Breast epithelium (tissue), 4 donors: ENCODE data around the gene PEDS1. TPM values are rescaled to one million over a fixed set of nuclear protein-coding genes. Genes with fewer than 3 reads are reported as not detected.
"Not testable (repeated sequence)": the region's sequence is repeated elsewhere in the genome, so short reads cannot be mapped to it uniquely, and the experiment has no call there.

Experiments used
- DNase-seq, 2 donors: peaks; one replicate each; pipeline ENCODE4 v3.0.0-alpha.2; 2019; ENCODE audit warnings: low spot score in 2 of 2
- H3K27ac ChIP-seq, 2 donors: fragments of 200-600 bp; sonication (generic) in 1 of 2; one replicate each; pipeline ENCODE4 v1.5.1; 2016 to 2019; ENCODE audit warnings: mild to moderate bottlenecking in 1 of 2
- H3K27me3 ChIP-seq, 2 donors: fragments of 200-600 bp; sonication (generic) in 1 of 2; one replicate each; pipeline versions ENCODE4 v1.5.1 to v1.6.0; 2017 to 2019; ENCODE audit warnings: control low read depth in 1 of 2, mild to moderate bottlenecking in 1 of 2
- H3K36me3 ChIP-seq: fragments of 200-600 bp; one replicate; pipeline ENCODE4 v1.5.1; 2019
- H3K4me1 ChIP-seq, 2 donors: fragments of 200-600 bp; sonication (generic); one replicate each; pipeline ENCODE4 v1.5.1; 2016 to 2019; ENCODE audit warnings: control low read depth in 1 of 2
- H3K4me3 ChIP-seq, 3 donors: fragments of 200-600 bp; sonication (generic); 1 replicate in 2 of 3; 2 replicates in 1 of 3; pipeline ENCODE4 v1.5.1; 2016 to 2019; ENCODE audit warnings: mild to moderate bottlenecking in 3 of 3, moderate library complexity in 2 of 3
- H3K9me3 ChIP-seq, 2 donors: fragments of 200-600 bp; sonication (generic) in 1 of 2; one replicate each; pipeline ENCODE4 v1.5.1; 2016 to 2019; ENCODE audit warnings: control low read depth in 1 of 2
- POLR2A ChIP-seq: fragments of 450-650 bp; IDR thresholded peaks from one replicate; pipeline ENCODE4 v1.6.1; 2016; ENCODE audit warnings: antibody characterized with exemption, mild to moderate bottlenecking, moderate library complexity
- POLR2AphosphoS5 ChIP-seq, 3 donors: sonication (generic); formaldehyde crosslinking; IDR thresholded peaks; one replicate each; pipeline ENCODE4 v1.6.1; 2017; ENCODE audit warnings: antibody characterized with exemption in 3 of 3
- intact Hi-C: fragments of 100-400 bp; cut with DNase I; formaldehyde crosslinking; loops from one replicate; pipeline ENCODE4 v1.15.1; 2023; ENCODE audit warnings: low total_unique reads
- total RNA-seq, 3 donors: library from RNA; depleted of rRNA; stranded (reverse); fragments of >200 nt; gene quantifications; one replicate each; pipeline ENCODE4 v1.1.0, GENCODE V29; 2016
- TF ChIP-seq, protein P1 (sequence below), 3 donors: fragments of 450-650 bp; IDR thresholded peaks; one replicate each; pipeline ENCODE4 v1.5.1; 2016 to 2017; ENCODE audit warnings: antibody characterized with exemption in 3 of 3, mild to moderate bottlenecking in 3 of 3, moderate library complexity in 3 of 3

Gene PEDS1
- total RNA-seq, 3 donors from 2014 or later = 12.9 to 29.4 (median 18.0) TPM

DNA sequence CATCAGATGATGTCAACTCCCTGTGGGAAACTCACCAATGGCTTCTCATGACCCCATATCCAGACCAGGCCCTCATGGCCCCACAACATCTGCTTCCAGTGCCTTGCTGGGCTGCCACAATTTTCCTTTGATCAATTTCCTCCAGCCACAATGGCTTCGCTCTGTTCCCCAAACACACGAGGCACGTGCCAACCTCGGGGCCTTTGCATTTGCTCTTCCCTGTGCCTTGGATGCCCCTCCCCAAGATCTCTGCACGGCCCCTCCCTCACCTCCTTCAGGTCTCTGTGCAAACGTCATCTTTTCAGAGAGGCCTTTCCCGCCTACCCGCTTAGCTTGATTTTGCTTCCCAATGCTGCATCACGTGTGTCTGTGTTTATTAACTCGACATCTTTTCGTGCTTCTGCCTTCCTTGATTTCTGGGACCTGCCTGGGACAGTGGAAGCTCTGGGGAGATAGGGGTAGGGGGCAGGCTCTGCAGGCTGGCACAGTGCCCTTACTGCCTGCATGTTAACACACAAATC lies 13.1 kb downstream of the PEDS1 start:
- intact Hi-C loops = no loop called here
- TF ChIP-seq POLR2AphosphoS5 (IDR thresholded peaks at IDR 0.05) = no peak
- no peak for TF ChIP-seq POLR2A
- TF ChIP-seq, protein P1, sequence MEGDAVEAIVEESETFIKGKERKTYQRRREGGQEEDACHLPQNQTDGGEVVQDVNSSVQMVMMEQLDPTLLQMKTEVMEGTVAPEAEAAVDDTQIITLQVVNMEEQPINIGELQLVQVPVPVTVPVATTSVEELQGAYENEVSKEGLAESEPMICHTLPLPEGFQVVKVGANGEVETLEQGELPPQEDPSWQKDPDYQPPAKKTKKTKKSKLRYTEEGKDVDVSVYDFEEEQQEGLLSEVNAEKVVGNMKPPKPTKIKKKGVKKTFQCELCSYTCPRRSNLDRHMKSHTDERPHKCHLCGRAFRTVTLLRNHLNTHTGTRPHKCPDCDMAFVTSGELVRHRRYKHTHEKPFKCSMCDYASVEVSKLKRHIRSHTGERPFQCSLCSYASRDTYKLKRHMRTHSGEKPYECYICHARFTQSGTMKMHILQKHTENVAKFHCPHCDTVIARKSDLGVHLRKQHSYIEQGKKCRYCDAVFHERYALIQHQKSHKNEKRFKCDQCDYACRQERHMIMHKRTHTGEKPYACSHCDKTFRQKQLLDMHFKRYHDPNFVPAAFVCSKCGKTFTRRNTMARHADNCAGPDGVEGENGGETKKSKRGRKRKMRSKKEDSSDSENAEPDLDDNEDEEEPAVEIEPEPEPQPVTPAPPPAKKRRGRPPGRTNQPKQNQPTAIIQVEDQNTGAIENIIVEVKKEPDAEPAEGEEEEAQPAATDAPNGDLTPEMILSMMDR (IDR thresholded peaks at IDR 0.05) = no peak
- DNase-seq = no peak
- Histone ChIP-seq H3K4me1 (peaks cover 3 to 11% of the 10 kb centered on the region in 2 donors), H3K9me3 (no peaks in the 10 kb centered on the region), H3K27me3 (no peaks in the 10 kb centered on the region), H3K27ac (no peak overlapping the region), H3K36me3 (no peaks in the 10 kb centered on the region), H3K4me3 (no peak overlapping the region)

DNA sequence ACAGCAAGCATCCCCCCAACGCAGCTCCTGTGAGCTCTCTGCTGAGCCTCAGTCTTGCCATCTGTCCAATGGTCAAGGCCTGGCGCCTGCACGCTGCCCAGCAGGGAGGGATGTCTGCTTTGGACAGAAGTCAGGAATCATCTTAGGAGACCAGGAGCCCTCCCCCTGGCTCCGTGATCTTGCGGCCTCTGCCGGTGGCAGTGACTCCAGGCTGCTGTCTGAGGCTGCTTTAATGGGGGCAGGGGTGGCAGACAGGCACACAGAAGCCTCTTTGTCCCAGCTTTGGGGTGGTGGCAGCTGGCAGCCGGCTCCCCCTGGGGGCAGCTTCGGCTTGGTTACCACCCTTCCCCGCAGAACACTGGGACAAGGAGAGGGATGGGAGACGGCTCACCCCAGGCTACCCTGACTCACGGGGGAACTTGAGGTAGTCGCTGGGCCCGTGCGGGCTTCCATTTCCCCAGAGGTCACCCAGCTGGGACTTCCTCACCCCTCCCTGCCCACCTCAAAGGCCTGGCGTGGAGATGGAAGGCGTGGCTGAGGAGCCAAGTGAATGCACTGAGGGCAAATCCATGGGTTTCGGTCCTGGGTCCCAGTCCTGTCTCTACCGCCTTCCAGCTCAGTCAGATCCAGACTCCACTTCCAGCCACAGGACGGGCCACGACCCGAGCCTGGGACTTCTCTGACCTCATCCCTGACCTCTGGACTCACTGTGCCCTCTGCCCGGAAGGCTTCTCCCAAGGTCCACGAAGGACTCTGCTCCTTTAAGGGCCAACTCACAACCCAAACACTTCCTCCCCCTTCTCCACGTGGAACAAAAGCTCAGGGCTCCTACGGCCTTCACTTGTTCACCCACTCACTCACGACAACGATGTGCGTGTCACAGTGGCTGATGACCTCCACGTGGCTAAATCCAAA lies 14.8 kb downstream of the PEDS1 start:
- Histone ChIP-seq H3K9me3 (no peaks in the 10 kb centered on the region), H3K4me3 (peak overlapping the region in 1 of 3 donors; percentile 17), H3K4me1 (peaks cover 0 to 11% of the 10 kb centered on the region in 2 donors), H3K36me3 (no peaks in the 10 kb centered on the region), H3K27ac (peak overlapping the region; percentile 69 to 86), H3K27me3 (no peaks in the 10 kb centered on the region)
- intact Hi-C loops = no loop called here
- TF ChIP-seq POLR2A = no peak
- TF ChIP-seq, protein P1 (IDR thresholded peaks at IDR 0.05) = peak in 1 of 3 donors; percentile 28
- DNase-seq = peak in 1 of 2 donors; percentile 59

DNA sequence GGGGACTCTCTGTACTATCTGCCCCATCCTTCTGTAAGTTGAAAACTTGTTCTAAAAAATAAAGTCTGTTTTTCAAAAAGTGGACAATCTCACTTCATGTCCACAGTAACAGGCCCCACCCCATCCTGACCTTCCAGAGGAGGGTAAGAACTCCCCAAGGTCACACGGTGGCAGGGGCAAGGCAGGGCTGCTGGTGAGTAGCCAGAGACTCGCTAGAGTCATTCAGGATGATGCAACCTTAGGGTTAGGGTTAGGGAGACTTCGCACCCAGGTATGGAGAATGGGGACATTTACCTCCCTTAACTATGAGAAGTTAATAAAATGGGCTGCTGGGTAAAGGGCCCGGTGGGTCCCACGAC lies 15.4 kb downstream of the PEDS1 start:
- H3K4me1 ChIP-seq = peaks cover 0 to 11% of the 10 kb centered on the region in 2 donors
- H3K4me3 ChIP-seq = no peak overlapping the region
- TF ChIP-seq, protein P1 (IDR thresholded peaks at IDR 0.05) = no peak
- no peak for TF ChIP-seq POLR2AphosphoS5 (IDR thresholded peaks at IDR 0.05)
- no peak for TF ChIP-seq POLR2A
- no peak for DNase-seq
- intact Hi-C loops = no loop called here
- H3K9me3 ChIP-seq = no peaks in the 10 kb centered on the region
- H3K27ac ChIP-seq = peak overlapping the region; percentile 69 to 86
- H3K36me3 ChIP-seq = no peaks in the 10 kb centered on the region
- no peaks in the 10 kb centered on the region for H3K27me3 ChIP-seq

DNA sequence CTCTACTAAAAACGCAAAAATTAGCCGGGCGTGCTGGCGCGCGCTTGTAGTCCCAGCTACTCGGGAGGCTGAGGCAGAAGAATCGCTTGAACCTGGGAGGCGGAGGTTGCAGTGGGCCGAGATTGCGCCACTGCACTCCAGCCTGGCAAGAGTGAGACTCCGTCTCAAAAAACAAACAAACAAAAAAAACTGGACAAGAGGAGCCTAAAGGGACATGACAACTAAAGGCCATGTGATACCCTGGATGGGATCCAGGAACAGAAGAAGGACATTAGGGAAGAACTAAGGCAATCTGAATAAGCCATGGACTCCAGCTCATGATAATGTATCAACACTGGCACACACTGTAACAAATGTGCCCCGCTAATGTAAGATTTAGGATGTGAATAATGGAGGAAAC lies 15.8 kb downstream of the PEDS1 start:
- H3K36me3 ChIP-seq, H3K27me3 ChIP-seq, H3K4me3 ChIP-seq, H3K9me3 ChIP-seq, DNase-seq, intact Hi-C loops: not testable (repeated sequence)
- H3K4me1 ChIP-seq = peaks cover 0 to 11% of the 10 kb centered on the region in 2 donors
- peak overlapping the region; percentile 69 to 86 for H3K27ac ChIP-seq
- TF ChIP-seq POLR2AphosphoS5 (IDR thresholded peaks at IDR 0.05) = peak in 2 of 3 donors; percentile 38 to 42

DNA sequence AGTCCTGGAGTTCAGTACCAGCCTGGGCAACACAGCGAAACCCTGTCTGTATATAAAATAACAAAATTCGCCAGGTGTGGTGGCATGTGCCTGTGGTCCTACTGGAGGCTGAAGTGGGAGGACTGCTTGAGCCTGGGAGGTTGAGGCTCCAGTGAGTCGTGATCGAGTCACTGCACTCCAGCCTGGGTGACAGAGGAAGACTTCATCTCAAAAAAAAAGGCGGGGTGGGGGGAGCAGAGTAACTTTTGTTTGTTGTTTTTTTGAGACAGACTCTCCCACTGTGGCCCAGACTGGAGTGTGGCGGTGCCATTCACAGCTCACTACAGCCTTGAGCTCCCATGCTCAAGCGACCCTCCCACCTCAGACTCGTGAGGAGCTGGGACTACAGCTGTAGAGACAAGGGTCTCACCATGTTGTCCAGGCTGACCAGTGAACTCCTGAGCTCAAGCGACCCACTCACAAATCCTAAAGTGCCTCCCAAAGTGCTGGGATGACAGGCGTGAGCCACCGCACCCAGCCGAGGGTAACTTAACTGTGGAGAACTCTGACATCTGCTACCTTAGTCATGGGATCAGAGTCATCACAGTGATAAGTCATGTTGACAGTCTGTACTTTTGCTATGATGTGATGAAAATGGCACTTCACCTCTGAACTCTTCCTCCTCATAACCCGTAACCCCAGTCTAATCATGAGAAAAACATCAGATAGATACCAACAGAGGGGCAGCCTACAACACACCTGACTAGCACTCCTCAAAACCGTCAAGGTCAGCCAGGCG lies 16.5 kb downstream of the PEDS1 start:
- no peak for TF ChIP-seq POLR2A
- DNase-seq = no peak
- H3K4me3 ChIP-seq = no peak overlapping the region
- intact Hi-C loops = no loop called here
- H3K4me1 ChIP-seq = peaks cover 0 to 11% of the 10 kb centered on the region in 2 donors
- no peaks in the 10 kb centered on the region for H3K27me3 ChIP-seq
- peak overlapping the region; percentile 69 to 86 for H3K27ac ChIP-seq
- no peaks in the 10 kb centered on the region for H3K9me3 ChIP-seq
- no peaks in the 10 kb centered on the region for H3K36me3 ChIP-seq

DNA sequence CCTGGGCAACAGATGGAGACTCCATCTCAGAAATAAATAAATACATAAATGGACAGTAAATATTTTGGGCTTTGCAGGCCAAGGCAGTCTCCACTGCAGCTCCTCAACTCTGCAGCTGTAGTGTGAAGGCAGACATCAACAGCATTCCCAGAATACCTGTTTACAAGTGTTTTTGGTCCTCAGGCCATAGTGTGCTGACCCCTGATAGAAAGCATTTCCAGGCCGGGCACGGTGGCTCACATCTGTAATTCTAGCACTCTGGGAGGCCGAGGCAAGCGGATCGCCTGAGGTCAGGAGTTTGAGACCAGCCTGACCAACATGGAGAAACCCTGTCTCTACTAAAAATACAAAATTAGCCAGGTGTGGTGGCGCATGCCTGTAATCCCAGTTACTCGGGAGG lies 18.4 kb downstream of the PEDS1 start:
- DNase-seq, H3K27ac ChIP-seq, intact Hi-C loops, H3K4me3 ChIP-seq, H3K9me3 ChIP-seq, H3K27me3 ChIP-seq, H3K36me3 ChIP-seq: not testable (repeated sequence)
- H3K4me1 ChIP-seq = peaks cover 0 to 11% of the 10 kb centered on the region in 2 donors
